AG04450 (cell line): ENCODE measurements around the gene PPIG. TPM values are rescaled to one million over a fixed set of nuclear protein-coding genes. Genes with fewer than 3 reads are reported as not detected.
"Not testable (repeated sequence)": the region's sequence is repeated elsewhere in the genome, so short reads cannot be mapped to it uniquely, and the experiment has no call there.

ENCODE experiments used
- CTCF ChIA-PET: fragments of 300-600, 350-600 bp; formaldehyde crosslinking; extraction: SDS; loops from one replicate; lab custom pipeline; 2022; ENCODE audit warnings: antibody characterized with exemption, inconsistent platforms; lab: Charles Lee
- POLR2A ChIA-PET: fragments of 350-600 bp; formaldehyde crosslinking; extraction: SDS; loops from one replicate; lab custom pipeline; 2021; ENCODE audit warnings: antibody characterized with exemption, inconsistent platforms; lab: Yijun Ruan, JAX
- DNase-seq: peaks from one replicate; pipeline ENCODE4 v3.0.0-alpha.2; 2011; ENCODE audit warnings: low read depth, low spot score
- H3K27ac ChIP-seq: one replicate; pipeline ENCODE4 v1.5.1; 2012; ENCODE audit warnings: low read depth, low read length, control low read depth
- H3K27me3 ChIP-seq: one replicate; pipeline ENCODE4 v1.6.0; 2012; ENCODE audit warnings: low read length; ENCODE audit not compliant: control insufficient read depth, insufficient read depth
- H3K4me3 ChIP-seq: 2 replicates; pipeline ENCODE4 v1.5.1; 2011; ENCODE audit warnings: mild to moderate bottlenecking, low read depth, low read length, control low read depth
- H3K9me3 ChIP-seq: 2 replicates; pipeline ENCODE4 v1.5.1; 2012; ENCODE audit warnings: low read length; ENCODE audit not compliant: control insufficient read depth, insufficient read depth
- CTCF ChIP-seq: IDR thresholded peaks from 2 replicates; pipeline ENCODE4 v1.5.1; 2011; ENCODE audit warnings: low read depth, low read length, control low read depth, inconsistent platforms
- polyA plus RNA-seq: library from polyadenylated mRNA; depleted of rRNA; stranded (reverse); fragments of >200 nt; gene quantifications from 2 replicates; pipeline ENCODE4 v1.2.3, GENCODE V29; 2011

Gene PPIG
- polyA plus RNA-seq, 1 experiment: 47.1 TPM

- POLR2A ChIA-PET: no interaction called here
- no peak overlapping the region for H3K4me3 ChIP-seq
- CTCF ChIA-PET: interaction anchor here (0.7 kb wide), 1 partner anchor 146 kb away, joined by 3 read pairs; no protein-coding TSS in a partner anchor
- H3K27ac ChIP-seq: no peak overlapping the region
- H3K27me3 ChIP-seq: no peaks in the 10 kb centered on the region
- no peaks in the 10 kb centered on the region for H3K9me3 ChIP-seq
- no peak for TF ChIP-seq CTCF
- DNase-seq: no peak
Measured at GRCh38 chr2:169598982-169599381, 14.8 kb downstream of the PPIG start.

- ChIA-PET POLR2A (no interaction called here), CTCF (interaction anchor here (0.7 kb wide), 1 partner anchor 147 kb away, joined by 3 read pairs; no protein-coding TSS in a partner anchor)
- TF ChIP-seq CTCF: no peak
- Histone ChIP-seq H3K9me3 (no peaks in the 10 kb centered on the region), H3K27ac (no peak overlapping the region), H3K4me3 (no peak overlapping the region), H3K27me3 (no peaks in the 10 kb centered on the region)
- no peak for DNase-seq
Measured at GRCh38 chr2:169599568-169599967, 15.4 kb downstream of the PPIG start.

- H3K4me3 ChIP-seq: no peak overlapping the region
- CTCF ChIA-PET: no interaction called here
- no peaks in the 10 kb centered on the region for H3K27me3 ChIP-seq
- no peak for DNase-seq
- no peaks in the 10 kb centered on the region for H3K9me3 ChIP-seq
- H3K27ac ChIP-seq: no peak overlapping the region
- no peak for TF ChIP-seq CTCF
- POLR2A ChIA-PET: no interaction called here
Measured at GRCh38 chr2:169609264-169609663, 25.1 kb downstream of the PPIG start.

- CTCF ChIA-PET: no interaction called here
- POLR2A ChIA-PET: no interaction called here
- no peak for TF ChIP-seq CTCF
- Histone ChIP-seq H3K9me3 (no peaks in the 10 kb centered on the region), H3K27me3 (no peaks in the 10 kb centered on the region), H3K27ac (no peak overlapping the region), H3K4me3 (no peak overlapping the region)
- no peak for DNase-seq
Measured at GRCh38 chr2:169613876-169614275, 29.7 kb downstream of the PPIG start.

GRCh38 chr2:169615982-169616381 is 31.8 kb downstream of the PPIG start:
- H3K9me3 ChIP-seq, POLR2A ChIA-PET, H3K27me3 ChIP-seq, DNase-seq, H3K27ac ChIP-seq, H3K4me3 ChIP-seq, CTCF ChIA-PET: not testable (repeated sequence)

GRCh38 chr2:169619946-169620345 is 35.8 kb downstream of the PPIG start:
- ChIA-PET CTCF (no interaction called here), POLR2A (no interaction called here)
- H3K4me3 ChIP-seq: no peak overlapping the region
- DNase-seq: no peak
- H3K27ac ChIP-seq: no peak overlapping the region
- no peak for TF ChIP-seq CTCF
- H3K27me3 ChIP-seq: no peaks in the 10 kb centered on the region
- no peaks in the 10 kb centered on the region for H3K9me3 ChIP-seq
